Nephron (organoid): Measurements from ENCODE around the gene CDC14B.

ENCODE experiments used
- H3K27ac Mint-ChIP-seq, 3 experiments: 2 replicates each; pipeline ENCODE4 v1.8.0; 2020; ENCODE audit warnings: mixed read lengths in 3 of 3, mild to moderate bottlenecking in 2 of 3, moderate library complexity in 1 of 3
- H3K27me3 Mint-ChIP-seq: 2 replicates; pipeline ENCODE4 v1.8.0; 2021; ENCODE audit warnings: low read depth, mild to moderate bottlenecking, moderate library complexity, mixed read lengths
- H3K36me3 Mint-ChIP-seq: 2 replicates; pipeline ENCODE4 v1.8.0; 2020; ENCODE audit warnings: low read depth, mixed read lengths
- H3K4me1 Mint-ChIP-seq: 2 replicates; pipeline ENCODE4 v1.8.0; 2020; ENCODE audit warnings: mixed read lengths
- H3K4me3 Mint-ChIP-seq, 3 experiments: 2 replicates each; pipeline ENCODE4 v1.8.0; 2020; ENCODE audit warnings: mild to moderate bottlenecking in 3 of 3, mixed read lengths in 3 of 3, moderate library complexity in 2 of 3
- H3K9me3 Mint-ChIP-seq: 2 replicates; pipeline ENCODE4 v1.8.0; 2020; ENCODE audit warnings: mixed read lengths
- CTCF ChIP-seq, 3 experiments: fragments of 200-600 bp; sonication (generic); IDR thresholded peaks; one replicate each; pipeline ENCODE4 v1.5.0; 2021; ENCODE audit warnings: antibody characterized with exemption in 3 of 3; ENCODE audit not compliant: unreplicated experiment in 3 of 3

The CDC14B gene

GRCh38 chr9:96620181-96620514 lies 505 bp upstream of the CDC14B start:
- Mint-ChIP-seq H3K27ac (peak overlapping the region; percentile 48 to 90 (median 82)), H3K4me1 (peaks cover 32% of the 10 kb centered on the region), H3K4me3 (peak overlapping the region; percentile 85 to 93 (median 92)), H3K36me3 (no peaks in the 10 kb centered on the region), H3K9me3 (no peaks in the 10 kb centered on the region), H3K27me3 (peaks cover 10% of the 10 kb centered on the region)
- TF ChIP-seq CTCF (IDR thresholded peaks at IDR 0.05; ENCODE audit: unreplicated experiment in 3 of 3): no peak

GRCh38 chr9:96619124-96619465 lies 548 bp downstream of the CDC14B start:
- peak overlapping the region in 1 of 3 experiments; percentile 82 for H3K4me3 Mint-ChIP-seq
- H3K27ac Mint-ChIP-seq: no peak overlapping the region
- H3K4me1 Mint-ChIP-seq: peaks cover 32% of the 10 kb centered on the region
- no peak for TF ChIP-seq CTCF (IDR thresholded peaks at IDR 0.05; ENCODE audit: unreplicated experiment in 3 of 3)
- H3K9me3 Mint-ChIP-seq: no peaks in the 10 kb centered on the region
- no peaks in the 10 kb centered on the region for H3K36me3 Mint-ChIP-seq
- peaks cover 7% of the 10 kb centered on the region for H3K27me3 Mint-ChIP-seq

- H3K4me1 Mint-ChIP-seq: peaks cover 33% of the 10 kb centered on the region
- peak overlapping the region; percentile 82 to 88 (median 86) for H3K4me3 Mint-ChIP-seq
- TF ChIP-seq CTCF (IDR thresholded peaks at IDR 0.05; ENCODE audit: unreplicated experiment in 3 of 3): no peak
- peaks cover 7% of the 10 kb centered on the region for H3K27me3 Mint-ChIP-seq
- no peaks in the 10 kb centered on the region for H3K36me3 Mint-ChIP-seq
- H3K27ac Mint-ChIP-seq: peak overlapping the region; percentile 57 to 81 (median 60)
- no peaks in the 10 kb centered on the region for H3K9me3 Mint-ChIP-seq
Observed at GRCh38 chr9:96618209-96619123, 1.2 kb downstream of the CDC14B start.

- Mint-ChIP-seq H3K27ac (peak overlapping the region; percentile 57 to 81 (median 60)), H3K27me3 (peaks cover 7% of the 10 kb centered on the region), H3K9me3 (no peaks in the 10 kb centered on the region), H3K4me3 (peak overlapping the region; percentile 82 to 88 (median 86)), H3K36me3 (no peaks in the 10 kb centered on the region), H3K4me1 (peaks cover 39% of the 10 kb centered on the region)
- TF ChIP-seq CTCF (IDR thresholded peaks at IDR 0.05; ENCODE audit: unreplicated experiment in 3 of 3): no peak
Observed at GRCh38 chr9:96617439-96618185, 2.0 kb downstream of the CDC14B start.

GRCh38 chr9:96616817-96617438 lies 2.7 kb downstream of the CDC14B start:
- Mint-ChIP-seq H3K27ac (peak overlapping the region in 1 of 3 experiments; percentile 57), H3K27me3 (peaks cover 7% of the 10 kb centered on the region), H3K4me1 (peaks cover 46% of the 10 kb centered on the region), H3K4me3 (peak overlapping the region; percentile 82 to 88 (median 86)), H3K9me3 (no peaks in the 10 kb centered on the region), H3K36me3 (no peaks in the 10 kb centered on the region)
- TF ChIP-seq CTCF (IDR thresholded peaks at IDR 0.05; ENCODE audit: unreplicated experiment in 3 of 3): no peak
